H1 (cell line): ENCODE data around the gene SLCO2A1.

ENCODE experiments used
- BCL11A ChIP-seq, 2 experiments: IDR thresholded peaks; one replicate each; pipeline ENCODE4 v1.6.1; 2011; ENCODE audit warnings: low read depth in 2 of 2, low read length in 2 of 2, mild to moderate bottlenecking in 2 of 2
- CBX5 ChIP-seq: fragments of 300-800, 300-1000 bp; sonication (generic); IDR thresholded peaks from 2 replicates; pipeline ENCODE4 v1.7.1; 2016; ENCODE audit warnings: antibody characterized with exemption, low read length, low read depth
- CREB1 ChIP-seq: IDR thresholded peaks from 2 replicates; pipeline ENCODE4 v1.6.1; 2012; ENCODE audit warnings: inconsistent platforms
- EGR1 ChIP-seq: IDR thresholded peaks from 2 replicates; pipeline ENCODE4 v1.6.1; 2011; ENCODE audit warnings: low read depth, low read length, borderline replicate concordance
- MAFK ChIP-seq: IDR thresholded peaks from 2 replicates; pipeline ENCODE4 v1.6.1; 2012; ENCODE audit warnings: low read depth, mild to moderate bottlenecking, improper control_type of control experiment, low read length
- POLR2A ChIP-seq, 2 experiments: IDR thresholded peaks; 1 replicate in 1 of 2; 2 replicates in 1 of 2; pipeline ENCODE4 v1.6.1; 2011; ENCODE audit warnings: low read depth in 2 of 2, low read length in 2 of 2, mild to moderate bottlenecking in 2 of 2; ENCODE audit errors: control extremely low read depth in 1 of 2
- RFX5 ChIP-seq: IDR thresholded peaks from 2 replicates; pipeline ENCODE4 v1.6.1; 2011; ENCODE audit warnings: low read depth, low read length, improper control_type of control experiment, borderline replicate concordance
- SIN3A ChIP-seq, 2 experiments: IDR thresholded peaks in 1 of 2; conservative IDR thresholded peaks in 1 of 2; 2 replicates each; pipeline ENCODE4 v1.6.1; 2011 to 2012; ENCODE audit warnings: low read length in 2 of 2, improper control_type of control experiment in 1 of 2, low read depth in 1 of 2, mild to moderate bottlenecking in 1 of 2
- TAF1 ChIP-seq: IDR thresholded peaks from 2 replicates; pipeline ENCODE4 v1.6.1; 2011; ENCODE audit warnings: mild to moderate bottlenecking, low read depth, low read length
- TAF7 ChIP-seq: optimal IDR thresholded peaks from 2 replicates; pipeline ENCODE3; 2011; ENCODE audit warnings: low read depth, mild to moderate bottlenecking, inconsistent platforms, low read length, moderate library complexity, borderline replicate concordance
- TF ChIP-seq, protein P1 (sequence below), 3 experiments: IDR thresholded peaks; 1 replicate in 2 of 3; 2 replicates in 1 of 3; pipeline versions ENCODE4 v1.5.1 to v1.6.1; 2011; ENCODE audit warnings: low read length in 3 of 3, mild to moderate bottlenecking in 3 of 3, inconsistent platforms in 2 of 3, low read depth in 1 of 3, moderate library complexity in 1 of 3; ENCODE audit not compliant: insufficient read depth in 1 of 3; ENCODE audit errors: control extremely low read depth in 1 of 3
- TF ChIP-seq, protein P2 (sequence below): IDR thresholded peaks from 2 replicates; pipeline ENCODE4 v1.6.1; 2011; ENCODE audit warnings: low read length, improper control_type of control experiment

DNA sequence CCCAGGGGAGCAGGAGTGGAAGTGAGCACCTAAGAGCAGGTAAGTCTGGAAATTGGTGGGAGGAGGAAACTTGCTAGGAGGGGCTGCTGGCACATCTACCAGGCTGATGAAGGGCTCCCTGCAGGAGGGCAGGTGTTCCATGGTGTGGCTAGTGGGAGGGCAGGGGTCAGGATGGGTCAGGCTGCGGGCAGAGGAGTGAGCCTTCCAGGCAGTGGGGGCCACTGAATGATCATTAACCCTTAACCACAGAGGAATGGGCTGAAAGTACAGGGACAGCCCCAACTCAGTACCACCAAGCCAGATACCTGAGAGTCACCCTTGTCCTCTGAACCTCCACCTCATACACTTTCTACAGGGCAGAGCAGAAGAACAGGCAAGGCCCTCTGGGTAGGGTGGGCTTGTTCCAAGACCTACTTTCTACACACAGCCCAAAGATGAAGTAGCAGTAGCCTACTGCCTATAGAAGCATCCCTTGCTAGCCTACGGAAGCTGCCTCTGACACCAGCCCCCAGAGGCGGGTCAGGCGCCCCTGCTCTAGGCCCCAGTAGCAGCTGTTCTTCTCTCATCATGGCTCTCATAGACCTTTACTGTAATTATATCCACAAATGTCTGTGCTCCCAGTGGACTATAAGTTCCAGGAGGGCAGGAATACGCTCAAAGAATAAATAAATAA, 138.6 kb downstream of the SLCO2A1 start:
- TF ChIP-seq EGR1 (no peak), MAFK (no peak), SIN3A (conservative IDR thresholded peaks at IDR 0.05 in 1 of 2, IDR thresholded peaks at IDR 0.05 in 1 of 2; ENCODE audit: low read depth in 1 of 2, low read length in 2 of 2) (no peak), CREB1 (no peak), TAF1 (no peak), TAF7 (no peak), RFX5 (no peak), POLR2A (IDR thresholded peaks at IDR 0.05; ENCODE audit: control extremely low read depth in 1 of 2, low read depth in 2 of 2, low read length in 2 of 2) (no peak), BCL11A (IDR thresholded peaks at IDR 0.05; ENCODE audit: low read depth in 2 of 2, low read length in 2 of 2) (no peak), CBX5 (no peak)
- TF ChIP-seq, protein P1, sequence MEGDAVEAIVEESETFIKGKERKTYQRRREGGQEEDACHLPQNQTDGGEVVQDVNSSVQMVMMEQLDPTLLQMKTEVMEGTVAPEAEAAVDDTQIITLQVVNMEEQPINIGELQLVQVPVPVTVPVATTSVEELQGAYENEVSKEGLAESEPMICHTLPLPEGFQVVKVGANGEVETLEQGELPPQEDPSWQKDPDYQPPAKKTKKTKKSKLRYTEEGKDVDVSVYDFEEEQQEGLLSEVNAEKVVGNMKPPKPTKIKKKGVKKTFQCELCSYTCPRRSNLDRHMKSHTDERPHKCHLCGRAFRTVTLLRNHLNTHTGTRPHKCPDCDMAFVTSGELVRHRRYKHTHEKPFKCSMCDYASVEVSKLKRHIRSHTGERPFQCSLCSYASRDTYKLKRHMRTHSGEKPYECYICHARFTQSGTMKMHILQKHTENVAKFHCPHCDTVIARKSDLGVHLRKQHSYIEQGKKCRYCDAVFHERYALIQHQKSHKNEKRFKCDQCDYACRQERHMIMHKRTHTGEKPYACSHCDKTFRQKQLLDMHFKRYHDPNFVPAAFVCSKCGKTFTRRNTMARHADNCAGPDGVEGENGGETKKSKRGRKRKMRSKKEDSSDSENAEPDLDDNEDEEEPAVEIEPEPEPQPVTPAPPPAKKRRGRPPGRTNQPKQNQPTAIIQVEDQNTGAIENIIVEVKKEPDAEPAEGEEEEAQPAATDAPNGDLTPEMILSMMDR (IDR thresholded peaks at IDR 0.05; ENCODE audit: control extremely low read depth in 1 of 3, insufficient read depth in 1 of 3, low read depth in 1 of 3, low read length in 3 of 3) = no peak
- TF ChIP-seq, protein P2, sequence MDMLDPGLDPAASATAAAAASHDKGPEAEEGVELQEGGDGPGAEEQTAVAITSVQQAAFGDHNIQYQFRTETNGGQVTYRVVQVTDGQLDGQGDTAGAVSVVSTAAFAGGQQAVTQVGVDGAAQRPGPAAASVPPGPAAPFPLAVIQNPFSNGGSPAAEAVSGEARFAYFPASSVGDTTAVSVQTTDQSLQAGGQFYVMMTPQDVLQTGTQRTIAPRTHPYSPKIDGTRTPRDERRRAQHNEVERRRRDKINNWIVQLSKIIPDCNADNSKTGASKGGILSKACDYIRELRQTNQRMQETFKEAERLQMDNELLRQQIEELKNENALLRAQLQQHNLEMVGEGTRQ = no peak
